Measurements from ENCODE around the gene SLC35G1.

The SLC35G1 gene

GRCh38 chr10:93876381-93876780 is 17.4 kb upstream of the SLC35G1 start:
- DNase-seq (ENCODE audit: low spot score), result peak; percentile 55

- no peak for DNase-seq (ENCODE audit: low spot score)
These were observed 14.5 kb upstream of the SLC35G1 start for GRCh38 chr10:93879273-93879672.

- DNase-seq (ENCODE audit: low spot score), result no peak
These were observed 969 bp downstream of the SLC35G1 start for GRCh38 chr10:93894516-93895378.

GRCh38 chr10:93897070-93897780 is 3.4 kb downstream of the SLC35G1 start:
- DNase-seq (ENCODE audit: low spot score), result no peak

GRCh38 chr10:93899109-93899508 is 5.3 kb downstream of the SLC35G1 start:
- DNase-seq (ENCODE audit: low spot score), result no peak

- no peak for DNase-seq (ENCODE audit: low spot score)
These were observed 9.3 kb downstream of the SLC35G1 start for GRCh38 chr10:93903051-93903450.

GRCh38 chr10:93904901-93905300 is 11.1 kb downstream of the SLC35G1 start:
- DNase-seq (ENCODE audit: low spot score), result no peak

GRCh38 chr10:93907059-93907458 is 13.3 kb downstream of the SLC35G1 start:
- no peak for DNase-seq (ENCODE audit: low spot score)

- DNase-seq (ENCODE audit: low spot score), result no peak
These were observed 18.1 kb downstream of the SLC35G1 start for GRCh38 chr10:93911866-93912265.

GRCh38 chr10:93912444-93912843 is 18.7 kb downstream of the SLC35G1 start:
- no peak for DNase-seq (ENCODE audit: low spot score)

- no peak for DNase-seq (ENCODE audit: low spot score)
These were observed 19.9 kb downstream of the SLC35G1 start for GRCh38 chr10:93913706-93914105.

- DNase-seq (ENCODE audit: low spot score), result peak; percentile 23
These were observed 21.8 kb downstream of the SLC35G1 start for GRCh38 chr10:93915598-93915997.

GRCh38 chr10:93916257-93917063 is 22.7 kb downstream of the SLC35G1 start:
- peak; percentile 65 for DNase-seq (ENCODE audit: low spot score)

GRCh38 chr10:93917064-93917391 is 23.2 kb downstream of the SLC35G1 start:
- no peak for DNase-seq (ENCODE audit: low spot score)

GRCh38 chr10:93917821-93918220 is 24.0 kb downstream of the SLC35G1 start:
- no peak for DNase-seq (ENCODE audit: low spot score)

GRCh38 chr10:93921338-93921737 is 27.6 kb downstream of the SLC35G1 start:
- no peak for DNase-seq (ENCODE audit: low spot score)

GRCh38 chr10:93926613-93927012 is 32.8 kb downstream of the SLC35G1 start:
- no peak for DNase-seq (ENCODE audit: low spot score)

- no peak for DNase-seq (ENCODE audit: low spot score)
These were observed 44.4 kb downstream of the SLC35G1 start for GRCh38 chr10:93938140-93938539.

- no peak for DNase-seq (ENCODE audit: low spot score)
These were observed 47.1 kb downstream of the SLC35G1 start for GRCh38 chr10:93940881-93941280.

- no peak for DNase-seq (ENCODE audit: low spot score)
These were observed 47.8 kb downstream of the SLC35G1 start for GRCh38 chr10:93941606-93942005.

GRCh38 chr10:93945819-93946218 is 52.0 kb downstream of the SLC35G1 start:
- no peak for DNase-seq (ENCODE audit: low spot score)

GRCh38 chr10:93947055-93947454 is 53.3 kb downstream of the SLC35G1 start:
- peak; percentile 73 for DNase-seq (ENCODE audit: low spot score)

GRCh38 chr10:93947524-93947923 is 53.7 kb downstream of the SLC35G1 start:
- no peak for DNase-seq (ENCODE audit: low spot score)
